GM21619 (cell line): ENCODE measurements around the gene IFNA10.
A peak's percentile ranks its signal among the peaks of the same experiment; 100 is the strongest.
"Not testable (repeated sequence)": the region's sequence is repeated elsewhere in the genome, so short reads cannot be mapped to it uniquely, and the experiment has no call there.

Experiments
- ATAC-seq: cut with Tn5 transposase; IDR thresholded peaks from one replicate; pipeline ENCODE4 v1.9.1; 2021; ENCODE audit not compliant: unreplicated experiment

The IFNA10 gene

DNA sequence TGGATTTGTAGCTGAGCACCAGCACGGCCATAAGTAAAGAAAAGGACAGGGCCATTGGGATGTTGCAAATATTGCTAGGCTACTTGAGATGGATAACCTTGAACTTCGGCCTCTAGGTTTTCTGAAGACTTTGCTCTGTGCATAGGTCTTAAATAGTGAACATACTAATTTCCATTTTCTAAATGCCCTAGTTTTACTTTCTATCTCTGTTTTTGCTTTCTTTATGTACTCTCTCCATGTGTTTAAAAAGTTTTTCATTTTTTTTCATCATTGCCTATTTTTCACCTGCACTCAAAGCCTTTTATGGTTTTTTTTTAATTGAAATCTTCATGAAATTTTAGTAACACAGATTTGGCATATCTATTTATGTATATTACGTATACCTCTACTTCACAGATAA, at the start of gene IFNA10:
Gene IFNA10, minus strand, starts transcription at position 101 of the 400 bp plus-strand sequence. Its CDS starts 46 bp downstream, at position 55.
- not testable (repeated sequence) for ATAC-seq

DNA sequence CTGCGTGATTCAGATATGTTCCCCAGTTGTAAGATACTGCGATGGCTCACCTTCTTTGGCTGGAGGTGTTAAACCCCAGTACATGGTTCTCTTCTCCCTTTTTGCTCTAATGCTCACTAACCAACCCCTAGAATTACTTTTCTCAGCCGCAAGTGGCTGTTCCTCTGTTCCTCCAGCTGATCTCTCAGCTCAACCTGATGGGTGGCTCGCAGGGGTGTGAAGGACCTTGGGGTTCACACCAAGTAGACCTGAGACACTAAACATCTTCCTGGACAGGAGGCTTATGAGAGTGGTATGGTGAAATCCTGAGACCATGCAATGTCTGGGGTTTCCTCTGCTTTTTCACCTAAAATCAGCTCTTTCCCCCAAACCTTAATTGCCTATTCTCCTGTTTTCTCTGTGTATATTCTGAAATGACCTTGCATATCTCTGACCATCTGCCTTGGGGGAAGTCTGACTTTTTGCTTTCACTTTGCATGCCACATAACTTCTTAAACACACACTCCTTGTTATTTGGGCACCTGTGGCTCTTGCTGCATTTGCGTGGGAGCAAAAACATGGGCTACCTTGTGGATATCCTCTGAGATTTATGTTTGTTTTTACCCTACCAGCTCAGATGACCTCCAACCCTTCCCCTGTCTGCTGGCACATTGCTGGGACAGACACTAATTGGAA, 48.7 kb upstream of the IFNA10 start:
- no peak for ATAC-seq

DNA sequence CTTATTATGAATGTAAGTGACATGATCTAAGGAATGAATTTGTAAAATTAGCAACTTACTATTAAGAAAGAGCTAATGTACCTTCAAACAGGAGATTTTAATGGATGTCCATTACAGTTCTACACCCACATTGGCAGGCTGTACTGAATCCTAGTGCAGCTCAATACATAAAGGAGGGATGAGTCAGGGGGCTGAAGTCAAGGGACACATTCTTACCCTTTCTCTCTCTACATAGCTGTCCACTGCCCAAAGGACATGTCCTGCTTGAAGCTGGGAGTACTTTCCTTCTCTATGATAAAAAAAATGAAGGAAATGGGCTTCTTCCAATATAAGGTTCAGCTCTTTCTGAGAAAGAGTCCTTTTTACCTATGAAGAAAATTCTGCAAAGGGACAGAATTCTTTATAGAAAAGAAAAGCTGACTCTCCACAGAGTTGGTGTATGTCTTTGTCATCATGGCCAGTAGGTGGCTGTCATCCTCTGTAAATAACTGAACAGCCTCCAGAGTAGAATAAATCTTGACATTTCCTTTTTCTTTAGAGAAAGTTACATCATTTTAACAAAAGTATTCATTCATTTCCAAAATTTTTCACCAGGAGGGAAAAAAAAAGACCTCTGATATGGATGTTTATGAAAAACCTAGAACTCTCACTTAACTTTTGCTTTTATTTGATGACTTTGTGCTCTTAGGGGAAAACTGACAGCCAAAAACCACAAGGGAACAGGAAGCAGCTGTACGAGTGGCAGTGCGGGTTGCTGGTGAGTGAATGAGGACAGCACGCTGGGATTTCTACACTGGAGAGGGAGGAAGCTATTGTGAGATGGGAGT, 46.0 kb upstream of the IFNA10 start:
- ATAC-seq: peak; percentile 76

DNA sequence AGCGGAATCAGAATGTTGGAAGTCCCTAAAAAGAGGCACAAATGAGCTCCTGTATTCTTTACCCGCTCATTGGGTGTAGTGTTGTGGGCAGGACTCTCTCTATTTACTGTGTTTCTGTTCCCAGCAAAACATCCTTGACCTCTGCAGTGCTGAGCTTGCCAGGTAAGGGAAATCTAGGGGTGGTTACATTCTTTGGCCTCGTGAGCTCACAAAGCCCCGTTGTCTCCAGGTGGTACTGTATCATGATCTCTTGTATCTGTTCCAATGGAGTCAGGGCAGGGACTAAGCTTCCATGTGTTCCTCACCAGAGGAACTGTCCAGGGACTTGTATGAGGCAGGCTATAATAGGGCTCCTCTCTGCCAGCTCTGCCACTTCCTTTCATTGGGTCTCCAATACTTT, 44.7 kb upstream of the IFNA10 start:
- no peak for ATAC-seq

DNA sequence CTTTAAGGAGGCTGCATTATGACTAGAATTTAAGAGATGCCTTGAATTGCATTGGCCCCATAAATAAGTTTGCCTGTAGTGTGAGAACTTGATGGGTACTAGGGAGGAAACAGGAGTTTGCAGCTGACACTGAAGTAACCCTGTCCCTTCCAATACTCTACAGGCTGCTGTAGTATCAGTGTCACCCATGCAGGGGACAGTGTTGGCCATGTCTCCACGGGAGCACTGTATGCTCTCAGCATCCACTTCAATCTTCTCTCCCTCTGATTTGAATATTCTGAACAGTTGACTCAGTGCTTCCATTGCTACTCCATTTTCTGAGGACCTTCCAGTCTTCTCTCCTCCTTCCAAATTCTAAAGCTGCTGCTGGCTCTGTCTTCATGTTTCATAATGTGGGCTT, 44.2 kb upstream of the IFNA10 start:
- no peak for ATAC-seq

DNA sequence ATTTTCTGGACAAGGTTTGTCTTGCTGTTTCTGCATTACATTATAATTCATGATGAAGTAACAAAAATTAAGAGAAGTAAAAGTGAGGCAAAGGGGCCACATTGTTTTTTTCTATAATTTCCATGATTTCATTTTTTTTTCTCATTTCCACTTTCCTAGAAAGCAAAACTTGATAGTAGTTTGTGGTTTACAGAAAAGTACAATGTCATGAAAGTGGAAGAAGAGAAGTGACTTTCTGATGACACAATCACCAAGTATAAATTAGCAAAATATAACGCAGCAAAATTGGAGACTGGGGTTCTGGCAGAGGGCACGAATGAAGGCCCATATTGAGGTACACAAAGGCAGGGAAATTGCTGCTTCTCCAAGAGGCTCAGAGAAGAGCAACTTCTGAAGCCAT, 37.9 kb upstream of the IFNA10 start:
- no peak for ATAC-seq

DNA sequence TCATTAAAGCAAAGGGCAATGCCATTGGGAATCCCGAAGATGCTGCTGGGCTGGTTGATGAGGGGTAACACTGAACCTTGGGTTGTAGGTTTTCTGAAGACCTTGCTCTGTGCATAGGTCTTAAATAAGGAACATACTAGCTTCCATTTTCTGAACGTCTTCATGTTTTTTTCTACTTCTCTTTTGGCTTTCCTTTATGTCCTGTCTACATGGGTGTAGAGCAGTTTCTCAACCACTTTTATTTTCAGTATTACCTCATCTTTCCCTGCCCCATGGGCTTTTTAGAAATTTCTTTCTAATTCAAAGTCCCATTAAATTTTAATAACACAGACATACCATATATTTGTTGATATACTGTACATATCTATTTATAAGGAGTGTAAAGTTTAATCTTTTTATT, 33.0 kb upstream of the IFNA10 start, which contains the start of gene IFNA14:
Gene IFNA14, minus strand, starts transcription at position 95 of the 400 bp plus-strand sequence. Its CDS starts 70 bp downstream, at position 25.
- ATAC-seq: no peak

DNA sequence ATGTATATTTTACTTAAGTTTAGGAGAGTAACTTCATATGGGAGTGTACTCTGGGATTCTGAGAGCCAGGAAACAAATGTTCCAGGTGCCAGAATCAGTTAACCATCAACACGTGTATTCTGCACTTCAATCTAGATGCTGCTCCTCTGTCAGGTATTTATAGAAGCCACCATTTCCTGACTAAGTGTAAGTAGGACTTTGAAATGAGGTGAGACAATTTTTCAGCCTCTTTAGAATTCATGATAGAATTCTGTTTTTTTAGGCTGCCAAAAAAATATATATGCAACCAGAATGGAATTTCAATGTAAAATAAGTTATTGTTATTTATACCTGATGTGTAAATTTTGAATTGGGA, 29.4 kb upstream of the IFNA10 start:
- ATAC-seq: not testable (repeated sequence)

DNA sequence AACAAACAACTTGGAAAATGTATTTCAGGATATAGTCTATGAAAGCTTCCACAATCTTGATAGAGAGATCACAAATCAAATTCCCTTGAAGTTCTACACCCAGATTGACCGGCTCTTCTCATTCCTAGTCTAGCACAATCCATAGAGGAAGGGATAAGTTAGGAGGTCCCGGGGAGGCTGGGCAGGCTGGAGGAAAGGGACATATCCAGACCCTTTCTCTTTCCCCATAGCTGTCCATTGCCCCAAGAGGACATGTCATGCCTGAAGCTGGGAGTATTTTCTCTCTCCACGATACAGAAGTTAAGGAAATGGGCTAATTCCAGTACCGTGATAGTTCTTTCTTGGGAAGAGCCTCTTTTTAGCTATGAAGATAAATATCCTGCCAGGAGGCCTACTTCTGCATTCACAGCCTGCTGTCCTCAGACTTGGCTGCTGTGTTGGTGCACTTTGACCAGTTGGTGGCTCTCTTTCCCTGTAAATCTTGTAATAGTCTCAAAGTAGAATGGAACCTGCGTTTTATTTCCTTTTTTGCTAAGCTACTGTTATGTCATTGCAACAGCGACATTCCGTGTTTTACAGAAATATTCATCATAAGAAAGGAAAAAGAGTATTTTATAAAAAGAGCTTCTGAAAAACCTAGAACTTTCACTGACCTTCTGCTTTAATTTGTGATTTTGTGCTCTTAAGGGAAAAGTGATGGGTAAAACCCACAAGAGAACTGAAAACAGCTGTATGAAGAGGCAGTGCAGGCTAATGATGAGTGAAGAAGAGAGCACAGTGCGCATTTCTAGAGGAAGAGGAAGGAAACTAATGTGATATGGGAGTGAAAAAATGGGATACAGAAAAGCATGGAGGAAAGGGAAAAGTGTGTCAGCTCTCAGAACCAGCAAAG, 28.8 kb upstream of the IFNA10 start:
- ATAC-seq: peak; percentile 80

DNA sequence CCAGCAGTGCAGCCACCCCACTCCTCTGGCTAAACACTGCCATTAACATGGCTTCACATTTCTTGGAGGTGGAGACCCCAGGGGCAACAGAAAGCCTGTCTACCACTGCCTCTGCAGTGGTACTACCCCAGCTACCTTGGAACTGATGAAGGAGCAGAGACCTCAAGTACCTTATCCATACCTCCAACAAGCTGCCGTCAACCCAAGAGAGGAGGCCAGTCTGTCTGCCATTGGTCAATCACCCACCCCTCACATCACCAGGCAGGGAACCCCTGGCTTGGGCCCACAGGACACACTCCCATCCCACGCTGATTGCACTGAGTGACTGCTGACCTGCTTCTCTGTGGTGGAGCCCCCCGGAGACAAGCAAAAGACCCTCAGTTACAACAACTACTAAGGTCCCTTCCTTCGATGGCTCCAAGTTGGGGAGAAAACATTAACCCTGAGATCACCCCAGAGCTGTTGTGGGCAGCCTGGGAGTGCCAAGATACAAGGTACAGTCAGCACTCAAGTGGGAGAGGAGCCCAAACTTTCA, 27.3 kb upstream of the IFNA10 start:
- no peak for ATAC-seq

DNA sequence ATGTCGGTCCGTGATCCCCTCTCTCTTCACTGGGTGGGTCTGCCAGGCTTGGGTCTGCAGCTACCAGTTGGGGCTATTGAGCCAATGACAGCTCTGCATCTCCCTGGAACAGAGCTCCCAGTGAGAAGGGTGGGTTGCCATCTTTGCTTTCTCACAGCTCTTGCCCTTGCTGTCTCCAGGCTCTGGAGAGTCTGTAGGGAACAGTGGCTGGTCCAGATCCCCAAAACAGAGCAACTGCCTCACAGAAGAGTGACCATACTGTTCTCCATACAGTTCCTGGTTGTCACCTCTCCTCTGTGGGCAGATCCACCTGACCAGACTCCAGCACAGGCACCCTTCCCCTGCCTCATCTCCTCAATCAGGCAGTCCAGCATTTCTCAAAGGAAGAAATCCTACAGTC, 26.3 kb upstream of the IFNA10 start:
- ATAC-seq: no peak

DNA sequence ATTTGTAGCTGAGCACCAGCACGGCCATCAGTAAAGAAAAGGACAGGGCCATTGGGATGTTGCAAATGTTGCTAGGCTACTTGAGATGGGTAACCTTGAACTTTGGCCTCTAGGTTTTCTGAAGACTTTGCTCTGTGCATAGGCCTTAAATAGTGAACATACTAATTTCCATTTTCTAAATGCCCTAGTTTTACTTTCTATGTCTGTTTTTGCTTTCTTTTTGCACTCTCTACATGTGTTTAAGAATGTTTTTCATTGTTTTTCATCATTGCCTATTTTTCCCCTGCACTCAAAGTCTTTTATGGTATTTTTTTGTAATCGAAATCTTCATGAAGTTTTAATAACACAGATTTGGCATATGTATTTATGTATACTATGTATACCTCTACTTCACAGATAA, 21.2 kb upstream of the IFNA10 start, which contains the start of gene IFNA17:
Gene IFNA17, minus strand, starts transcription at position 101 of the 400 bp plus-strand sequence. Its CDS starts 49 bp downstream, at position 52.
- no peak for ATAC-seq

DNA sequence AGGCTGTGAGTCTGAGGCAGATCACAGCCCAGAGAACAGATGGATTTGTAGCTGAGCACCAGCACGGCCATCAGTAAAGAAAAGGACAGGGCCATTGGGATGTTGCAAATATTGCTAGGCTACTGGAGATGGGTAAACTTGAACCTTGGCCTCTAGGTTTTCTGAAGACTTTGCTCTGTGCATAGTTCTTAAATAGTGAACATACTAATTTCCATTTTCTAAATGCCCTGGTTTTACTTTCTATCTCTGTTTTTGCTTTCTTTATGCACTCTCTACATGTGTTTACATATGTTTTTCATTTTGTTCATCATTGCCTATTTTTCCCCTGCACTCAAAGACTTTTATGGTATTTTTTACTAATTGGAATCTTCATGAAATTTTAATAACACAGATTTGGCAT, 10.3 kb upstream of the IFNA10 start, which contains the start of gene IFNA16:
Gene IFNA16, minus strand, starts transcription at position 101 of the 400 bp plus-strand sequence. Its CDS starts 6 bp downstream, at position 95.
- ATAC-seq: not testable (repeated sequence)

DNA sequence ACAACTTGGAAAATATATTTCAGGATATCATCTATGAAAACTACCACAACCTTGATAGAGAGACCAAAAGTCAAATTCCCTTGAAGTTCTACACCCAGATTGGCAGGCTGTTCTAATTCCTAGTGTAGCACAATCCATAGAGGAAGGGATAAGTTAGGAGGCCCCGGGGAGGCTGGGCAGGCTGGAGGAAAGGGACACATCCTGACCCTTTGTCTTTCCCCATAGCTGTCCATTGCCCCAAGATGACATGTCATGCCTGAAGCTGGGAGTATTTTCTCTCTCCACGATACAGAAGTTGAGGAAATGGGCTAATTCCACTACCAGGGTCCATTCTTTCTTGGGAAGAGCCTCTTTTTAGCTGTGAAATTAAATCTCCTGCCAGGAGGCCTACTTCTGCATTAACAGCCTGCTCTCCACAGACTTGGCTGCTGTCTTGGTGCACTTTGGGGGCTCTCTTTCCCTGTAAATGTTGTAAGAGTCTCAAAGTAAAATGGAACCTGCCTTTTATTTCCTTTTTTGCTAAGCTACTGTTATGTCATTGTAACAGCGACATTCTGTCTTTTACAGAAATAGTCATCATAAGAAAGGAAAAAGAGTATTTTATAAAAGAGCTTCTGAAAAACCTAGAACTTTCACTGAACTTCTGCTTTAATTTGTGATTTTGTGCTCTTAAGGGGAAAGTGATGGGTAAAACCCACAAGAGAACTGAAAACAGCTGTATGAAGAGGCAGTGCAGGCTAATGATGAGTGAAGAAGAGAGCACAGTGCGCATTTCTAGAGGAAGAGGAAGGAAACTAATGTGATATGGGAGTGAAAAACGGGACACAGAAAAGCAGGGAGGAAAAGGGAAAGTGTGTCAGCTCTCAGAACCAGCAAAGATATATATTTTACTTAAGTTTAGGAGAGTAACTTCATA, 6.7 kb upstream of the IFNA10 start:
- ATAC-seq: peak; percentile 67

DNA sequence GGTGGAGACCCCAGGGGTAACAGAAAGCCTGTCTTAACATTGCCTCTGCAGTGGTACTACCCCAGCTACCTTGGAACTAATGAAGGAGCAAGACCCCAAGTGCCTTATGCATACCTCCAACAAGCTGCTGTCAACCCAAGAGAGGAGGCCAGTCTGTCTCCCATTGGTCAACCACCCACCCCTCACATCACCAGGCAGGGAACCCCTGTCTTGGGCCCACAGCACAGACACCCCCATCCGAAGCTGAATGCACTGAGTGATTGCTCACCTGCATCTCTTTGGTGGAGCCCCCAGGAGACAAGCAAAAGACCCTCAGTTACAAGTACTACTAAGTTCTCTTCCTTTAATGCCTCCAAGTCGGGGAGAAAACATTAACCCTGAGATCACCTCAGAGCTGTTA, 5.2 kb upstream of the IFNA10 start:
- not testable (repeated sequence) for ATAC-seq

DNA sequence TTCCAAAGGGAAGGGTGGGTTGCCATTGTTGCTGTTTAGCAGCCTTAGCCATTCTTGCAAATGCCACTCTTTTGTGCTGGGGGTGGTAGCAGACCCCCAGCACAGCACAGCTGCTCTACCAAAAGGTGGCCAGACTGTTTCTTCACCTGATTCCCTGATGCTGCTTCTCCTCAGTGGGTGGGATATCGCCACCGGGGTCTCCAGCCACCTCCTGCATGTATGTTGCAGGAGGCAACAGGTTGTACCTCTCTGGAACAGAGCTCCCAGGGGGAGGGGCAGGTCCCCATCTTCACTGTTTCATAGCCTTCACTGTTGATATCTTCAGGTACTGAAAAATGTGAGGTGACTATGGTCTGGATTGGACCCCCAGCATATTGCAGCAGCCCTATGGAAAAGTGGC, 3.8 kb upstream of the IFNA10 start:
- not testable (repeated sequence) for ATAC-seq

DNA sequence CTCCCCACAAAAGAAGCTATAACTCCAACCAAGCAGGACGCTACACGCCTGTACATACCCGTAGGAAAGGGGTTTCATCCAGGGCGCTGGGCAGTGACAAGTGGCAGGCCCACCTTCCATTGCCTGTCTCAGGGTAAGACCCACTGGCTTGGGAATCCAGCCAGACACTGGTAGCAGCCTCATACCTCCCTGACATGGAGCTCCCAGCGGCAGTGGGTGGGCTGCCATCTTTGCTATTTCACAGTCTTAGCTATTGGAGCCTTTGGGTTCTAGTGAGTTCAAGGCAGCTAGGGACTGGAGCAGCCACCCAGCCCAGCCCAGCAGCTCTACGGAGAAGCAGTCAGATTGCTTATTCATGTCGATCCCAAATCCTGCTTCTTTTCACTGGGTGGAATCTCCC, 3.4 kb upstream of the IFNA10 start:
- ATAC-seq: no peak

DNA sequence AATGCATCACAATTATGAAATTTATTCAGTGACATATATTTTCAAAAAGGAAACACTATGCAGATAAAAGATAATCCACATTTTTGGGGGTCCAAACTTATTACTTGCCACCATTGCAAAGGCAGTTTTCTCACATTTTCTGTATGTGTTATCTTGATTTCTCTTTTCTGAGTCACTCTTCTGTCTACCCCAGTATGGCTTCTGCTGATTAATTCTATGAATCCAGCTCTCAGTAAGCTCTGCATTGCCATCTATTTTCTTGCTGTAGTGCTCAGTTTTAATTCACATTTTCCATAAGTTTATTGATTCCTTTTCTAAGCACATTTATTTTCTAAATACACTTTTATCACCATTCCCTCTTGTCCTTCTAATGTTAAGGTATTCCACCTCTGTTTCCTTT, 1.7 kb downstream of the IFNA10 start:
- ATAC-seq: no peak

DNA sequence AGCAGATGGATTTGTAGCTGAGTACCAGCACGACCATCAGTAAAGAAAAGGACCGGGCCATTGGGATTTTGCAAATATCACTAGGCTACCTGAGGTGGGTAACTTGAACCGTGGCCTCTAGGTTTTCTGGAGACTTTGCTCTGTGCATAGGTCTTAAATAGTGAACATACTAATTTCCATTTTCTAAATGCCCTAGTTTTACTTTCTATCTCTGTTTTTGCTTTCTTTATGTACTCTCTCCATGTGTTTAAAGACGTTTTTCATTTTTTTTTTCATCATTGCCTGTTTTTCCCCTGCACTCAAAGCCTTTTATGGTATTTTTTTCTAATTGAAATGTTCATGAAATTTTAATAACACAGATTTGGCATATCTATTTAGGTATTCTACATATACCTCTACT, 4.8 kb downstream of the IFNA10 start, which contains the start of gene IFNA7:
Gene IFNA7, minus strand, starts transcription at position 101 of the 400 bp plus-strand sequence. Its CDS starts 40 bp downstream, at position 61.
- not testable (repeated sequence) for ATAC-seq
